Measurements from ENCODE around the gene GTF2A2. TPM values are rescaled to one million over a fixed set of nuclear protein-coding genes. Genes with fewer than 3 reads are reported as not detected.
A peak's percentile ranks its signal among the peaks of the same experiment; 100 is the strongest.
"Not testable (repeated sequence)": the region's sequence is repeated elsewhere in the genome, so short reads cannot be mapped to it uniquely, and the experiment has no call there.

The GTF2A2 gene, protein sequence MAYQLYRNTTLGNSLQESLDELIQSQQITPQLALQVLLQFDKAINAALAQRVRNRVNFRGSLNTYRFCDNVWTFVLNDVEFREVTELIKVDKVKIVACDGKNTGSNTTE
- 19.9 and 22.9 TPM in 2 replicates for total RNA-seq

DNA sequence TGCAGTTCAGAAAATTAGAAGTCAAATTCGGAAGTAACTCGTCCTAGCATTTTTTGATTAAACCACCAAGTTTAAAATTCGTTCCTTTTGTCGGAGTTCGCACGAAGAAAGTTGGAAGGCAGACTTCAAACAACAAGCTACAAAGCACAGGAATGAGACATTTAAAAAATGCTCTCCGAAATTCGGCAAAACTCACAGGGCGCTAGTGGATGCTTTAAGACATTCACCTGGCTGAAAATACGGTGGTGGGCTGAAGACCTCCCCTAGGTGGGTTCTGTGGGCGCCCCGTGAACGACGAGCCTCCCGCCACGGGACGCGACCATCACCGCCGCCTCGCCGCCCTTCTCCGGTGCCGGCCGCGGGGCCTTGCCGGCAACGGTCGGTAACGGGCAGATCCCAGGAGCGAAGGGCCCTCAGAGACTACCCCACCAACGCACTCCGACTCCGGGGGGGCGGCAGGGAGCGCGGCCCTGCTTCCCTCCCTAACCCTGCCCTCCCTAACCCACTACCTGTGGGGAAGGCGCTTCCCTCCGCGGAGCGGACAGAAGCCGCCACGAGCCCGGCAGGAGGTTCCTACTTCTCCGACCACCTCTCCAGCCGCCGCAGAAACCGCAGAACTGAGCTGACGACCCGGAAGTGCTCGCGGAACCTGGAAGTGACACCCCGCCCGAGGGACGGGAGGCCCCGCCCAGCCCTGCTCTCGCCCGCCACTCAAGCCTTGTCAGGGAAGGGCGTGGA is at the start of gene GTF2A2:
Gene GTF2A2, minus strand, starts transcription at position 619 of the 738 bp plus-strand sequence. CDS start 5,238 bp downstream, outside the sequence.
- DNase-seq = peak; percentile 96

DNA sequence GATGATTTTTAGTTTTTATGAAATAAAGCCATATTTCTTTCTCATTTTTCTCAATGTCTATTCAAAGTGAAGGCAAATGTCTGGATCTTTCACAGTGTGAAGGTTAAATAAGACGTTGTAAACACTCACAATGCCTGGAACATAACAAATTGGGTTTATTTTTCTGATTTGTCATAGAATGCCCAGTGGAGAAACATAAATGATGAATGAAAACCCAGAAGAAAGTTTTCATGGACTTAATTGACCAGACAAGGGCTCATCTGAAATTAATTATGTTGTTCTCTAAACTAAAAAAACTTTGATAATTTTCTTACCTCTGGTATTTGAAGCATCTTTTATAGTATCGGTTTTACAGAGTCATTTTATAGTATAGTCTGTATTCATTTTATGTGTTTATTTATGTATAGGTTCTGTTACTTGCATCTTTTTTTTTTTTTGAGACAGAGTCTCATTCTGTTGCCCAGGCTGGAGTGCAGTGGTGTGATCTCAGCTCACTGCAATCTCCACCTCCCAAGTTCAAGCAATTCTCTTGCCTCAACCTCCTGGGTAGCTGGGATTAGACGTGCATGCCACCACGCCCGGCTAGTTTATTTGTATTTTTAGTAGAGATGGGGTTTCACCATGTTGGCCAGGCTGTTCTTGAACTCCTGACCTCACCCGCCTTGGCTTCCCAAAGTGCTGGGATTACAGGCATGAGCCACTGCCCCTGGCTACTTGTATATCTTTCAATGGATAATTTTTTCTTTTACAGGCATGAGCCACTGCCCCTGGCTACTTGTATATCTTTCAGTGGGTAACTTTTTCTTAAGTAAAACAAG is 46.9 kb upstream of the GTF2A2 start:
- no peak for DNase-seq

DNA sequence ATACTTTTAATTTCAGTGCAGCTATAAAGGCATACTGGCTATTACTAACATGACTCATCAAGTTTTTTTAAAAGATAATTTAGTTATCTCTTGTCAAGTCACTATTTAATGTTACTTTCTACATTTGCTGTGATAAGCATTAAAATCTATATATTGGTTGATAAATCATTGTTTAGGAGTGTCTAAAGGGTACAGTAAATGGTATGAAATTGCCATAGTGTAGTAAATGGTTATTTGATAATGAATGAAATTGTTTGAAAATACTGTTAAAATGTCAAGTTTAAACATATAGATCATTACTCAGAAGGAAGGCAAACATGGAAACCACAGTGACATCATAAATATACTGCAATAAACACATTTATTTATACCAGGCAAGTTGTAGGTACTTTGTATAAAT is 45.0 kb upstream of the GTF2A2 start:
- no peak for DNase-seq

DNA sequence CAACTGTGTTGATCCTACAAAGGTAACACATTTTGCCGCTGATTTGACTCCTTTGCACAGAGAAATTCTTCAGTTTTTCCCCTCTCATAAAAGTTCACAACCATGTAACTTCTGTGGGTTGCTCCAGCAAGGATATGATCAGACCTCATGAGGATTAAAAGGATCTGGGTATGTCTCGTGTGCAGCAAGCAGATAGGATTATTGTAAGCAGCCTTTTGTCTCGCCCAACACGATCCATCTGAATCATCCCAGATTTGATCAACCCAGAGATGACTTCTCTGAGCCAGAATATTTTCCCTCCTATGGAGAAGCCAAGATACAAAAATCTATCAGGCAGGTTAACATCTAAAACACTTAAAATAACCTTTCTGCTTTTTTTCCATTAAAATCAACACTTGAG is 44.6 kb upstream of the GTF2A2 start:
- no peak for DNase-seq

DNA sequence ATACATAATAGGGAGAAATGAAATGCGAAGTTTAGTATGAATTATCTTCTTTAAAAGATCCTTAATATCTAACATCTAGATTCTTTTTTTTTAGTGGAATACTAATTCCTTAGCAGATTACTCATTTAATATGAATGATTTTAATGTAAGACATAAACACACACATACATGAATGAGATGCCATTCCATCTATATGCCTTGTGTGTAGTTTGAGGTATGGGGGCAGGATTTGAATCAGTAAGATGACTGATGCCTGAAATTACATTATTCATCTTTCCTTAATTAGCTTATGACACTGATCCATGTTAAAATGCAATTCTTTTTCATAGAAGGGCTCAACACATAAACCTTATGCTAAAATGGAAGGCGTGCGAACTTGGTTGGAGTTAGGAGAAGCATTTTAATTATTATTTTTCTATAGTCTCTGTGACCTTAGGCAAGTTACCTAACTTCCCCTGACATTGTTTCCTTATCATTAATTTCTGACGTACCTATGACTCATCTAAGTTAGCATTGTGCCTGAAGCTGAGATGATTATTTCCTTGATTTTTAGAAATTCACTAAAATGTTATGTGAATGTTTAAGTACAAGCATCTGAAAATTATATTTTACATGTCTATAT is 42.6 kb upstream of the GTF2A2 start:
- DNase-seq = peak; percentile 70

DNA sequence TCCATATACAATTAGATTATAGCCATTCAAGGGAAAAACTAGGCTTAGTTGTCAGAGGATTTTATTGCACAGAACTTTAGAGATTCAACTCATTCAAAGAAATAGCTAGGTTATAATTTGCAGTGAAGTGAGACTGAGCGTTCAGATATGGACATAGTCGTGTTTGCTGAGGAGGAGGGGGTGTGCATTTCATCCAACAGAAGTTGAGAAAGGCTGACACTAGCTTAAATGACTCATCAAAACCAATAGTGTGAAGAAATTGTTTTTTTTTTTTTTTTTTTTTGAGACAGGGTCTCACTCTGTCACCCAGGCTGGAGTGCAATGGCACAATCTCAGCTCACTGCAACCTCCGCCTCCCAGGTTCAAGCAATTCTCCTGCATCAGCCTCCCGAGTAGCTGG is 40.8 kb upstream of the GTF2A2 start:
- DNase-seq = not testable (repeated sequence)

DNA sequence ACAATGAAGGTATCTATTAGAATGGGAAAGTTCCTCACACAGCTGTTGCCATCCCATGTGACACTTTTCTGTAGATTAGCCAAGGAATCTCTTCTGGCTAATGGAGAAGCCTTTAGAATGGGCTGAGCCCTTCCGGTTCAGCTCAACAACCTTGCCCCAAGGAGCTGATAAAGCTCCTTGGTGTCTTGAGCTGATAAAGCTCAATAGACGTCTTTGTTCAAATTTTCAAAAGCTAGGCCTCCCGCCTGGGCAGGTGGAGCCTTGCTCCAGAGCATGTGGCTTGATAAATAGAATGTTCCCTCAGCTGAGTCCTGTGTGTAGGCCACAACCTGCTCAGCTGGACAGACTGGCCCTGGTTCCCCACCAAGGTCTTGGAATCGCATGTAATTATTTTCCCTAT is 39.0 kb upstream of the GTF2A2 start:
- no peak for DNase-seq

DNA sequence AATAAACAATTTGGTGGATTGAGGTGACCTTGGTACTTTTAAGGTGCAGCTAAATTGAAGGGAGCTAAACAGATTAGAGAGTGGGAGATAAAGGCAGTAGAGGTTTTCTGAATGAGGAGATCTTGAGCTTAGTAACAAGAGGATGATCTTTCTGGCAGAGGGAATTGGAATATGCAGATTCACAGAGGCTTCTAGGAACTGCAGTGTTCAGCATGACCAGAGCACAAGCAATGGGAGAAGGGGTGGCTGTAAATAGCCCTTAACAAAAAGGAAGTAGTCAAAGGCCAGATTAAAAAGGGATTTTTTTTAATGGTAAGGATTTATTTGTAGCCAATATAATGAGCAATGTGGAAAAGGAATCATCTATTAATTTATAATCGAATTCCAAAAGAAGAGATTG is 37.5 kb upstream of the GTF2A2 start:
- no peak for DNase-seq

DNA sequence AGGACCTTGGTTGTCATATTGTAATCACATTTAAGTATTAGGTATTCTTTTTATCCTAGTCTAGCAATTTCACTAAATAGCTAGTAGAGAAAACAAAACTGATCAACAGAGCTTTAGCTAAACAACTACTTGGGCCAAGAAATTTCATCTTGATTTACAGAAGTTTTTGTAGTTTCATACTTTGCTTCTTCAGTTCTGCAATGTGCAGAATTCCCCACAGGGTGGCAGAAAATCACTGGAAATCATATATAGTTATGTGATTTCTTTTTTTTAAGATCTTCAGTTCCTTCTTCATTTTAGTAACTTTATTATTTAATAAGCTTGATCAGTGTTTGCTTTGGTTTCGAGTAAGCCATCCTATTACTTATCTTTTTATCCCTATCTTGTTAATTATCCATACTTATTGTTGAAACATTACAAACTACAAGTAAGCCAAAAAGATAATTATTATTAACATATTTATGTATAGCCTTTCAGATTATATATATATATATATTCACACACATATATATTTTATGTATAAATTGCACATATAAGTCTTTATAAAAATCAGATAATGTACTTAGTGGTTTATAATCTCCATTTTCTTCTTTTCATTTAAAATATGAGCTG is 34.0 kb upstream of the GTF2A2 start:
- DNase-seq = peak; percentile 75

DNA sequence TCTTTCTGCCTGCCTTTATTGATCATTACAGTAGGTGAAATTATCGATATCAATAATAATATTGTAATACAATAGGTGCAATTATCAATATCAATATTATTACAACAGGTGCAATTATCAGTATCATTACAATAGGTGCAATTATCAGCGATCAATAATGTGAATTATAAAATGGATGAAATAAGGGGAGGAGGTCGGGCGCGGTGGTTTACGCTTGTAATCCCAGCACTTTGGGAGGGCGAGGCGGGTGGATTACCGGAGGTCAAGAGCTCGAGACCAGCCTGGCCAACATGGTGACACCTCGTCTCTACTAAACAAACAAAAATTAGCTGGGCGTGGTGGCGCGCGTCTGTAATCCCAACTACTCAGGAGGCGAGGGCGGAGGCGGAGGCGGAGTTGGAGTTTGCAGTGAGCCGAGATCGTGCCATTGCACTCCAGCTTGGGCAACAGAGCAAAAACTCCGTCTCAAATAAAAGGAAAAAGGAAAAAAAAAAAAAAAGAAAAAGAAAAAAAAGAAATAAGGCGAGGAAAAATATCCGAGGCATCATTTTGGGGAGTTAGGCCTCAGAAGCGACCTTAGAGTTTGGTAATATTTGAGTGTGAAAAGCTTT is 32.4 kb upstream of the GTF2A2 start:
- peak; percentile 78 for DNase-seq

DNA sequence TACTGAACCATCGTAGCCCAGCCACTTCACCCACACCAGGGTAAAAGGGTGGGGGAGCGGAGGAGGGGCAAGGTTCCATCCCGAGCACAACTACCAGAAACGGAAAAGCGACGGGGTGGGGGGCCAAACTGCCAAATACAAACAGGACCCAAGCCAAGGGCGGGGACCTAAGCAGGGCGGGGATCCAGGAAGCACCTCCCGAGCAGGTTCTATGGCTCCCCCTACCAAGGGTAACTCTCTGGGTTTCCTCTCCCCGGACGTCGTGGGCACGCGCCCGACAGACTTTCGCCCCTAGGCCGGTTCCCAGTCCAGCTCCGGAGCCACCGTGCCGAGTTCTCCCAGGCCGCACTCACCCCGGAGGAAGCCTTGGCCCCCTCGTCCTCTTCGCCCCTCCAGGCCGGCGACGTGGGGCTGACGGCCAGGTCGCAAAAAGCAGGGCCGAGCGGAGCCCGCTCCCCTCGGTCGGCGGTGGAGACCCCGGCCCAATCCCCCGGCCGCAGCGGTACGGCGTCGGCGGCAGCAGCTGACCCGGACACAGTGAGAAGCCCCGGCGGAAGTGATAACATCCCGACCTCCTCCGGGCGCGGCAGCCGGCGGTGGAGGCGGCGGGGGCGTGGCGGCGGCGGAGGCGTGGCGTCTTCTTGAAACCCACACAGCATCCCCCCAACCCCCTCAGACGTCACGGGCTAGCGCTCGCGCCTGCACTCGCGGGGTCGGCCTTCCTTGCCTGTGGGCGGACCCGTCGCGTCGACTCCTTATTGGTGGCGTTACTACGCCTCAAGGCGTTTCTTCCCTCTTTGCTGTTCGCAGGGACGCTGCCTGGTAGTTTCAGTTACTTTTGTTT is 31.7 kb upstream of the GTF2A2 start, which contains the start of gene BNIP2:
Gene BNIP2, minus strand, starts transcription at position 539 of the 844 bp plus-strand sequence. CDS start 6,863 bp downstream, outside the sequence.
- peak; percentile 100 for DNase-seq

DNA sequence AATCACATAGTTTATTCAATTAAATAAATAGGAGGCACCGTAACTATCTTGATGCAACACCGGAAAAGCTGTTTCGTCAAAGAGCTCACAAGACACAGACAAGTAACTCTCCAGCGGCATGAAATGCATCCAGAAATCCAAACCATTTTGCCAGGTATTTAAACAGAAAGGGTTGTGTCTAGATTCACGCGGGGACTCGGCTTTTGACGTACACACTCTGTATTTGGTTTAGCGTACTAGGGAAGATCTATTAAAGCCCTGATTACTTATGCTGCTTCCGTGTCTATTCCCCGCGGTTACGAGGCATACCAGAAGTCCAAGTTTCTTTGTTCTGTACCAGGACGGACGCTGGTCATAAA is 31.1 kb upstream of the GTF2A2 start:
- peak; percentile 78 for DNase-seq

DNA sequence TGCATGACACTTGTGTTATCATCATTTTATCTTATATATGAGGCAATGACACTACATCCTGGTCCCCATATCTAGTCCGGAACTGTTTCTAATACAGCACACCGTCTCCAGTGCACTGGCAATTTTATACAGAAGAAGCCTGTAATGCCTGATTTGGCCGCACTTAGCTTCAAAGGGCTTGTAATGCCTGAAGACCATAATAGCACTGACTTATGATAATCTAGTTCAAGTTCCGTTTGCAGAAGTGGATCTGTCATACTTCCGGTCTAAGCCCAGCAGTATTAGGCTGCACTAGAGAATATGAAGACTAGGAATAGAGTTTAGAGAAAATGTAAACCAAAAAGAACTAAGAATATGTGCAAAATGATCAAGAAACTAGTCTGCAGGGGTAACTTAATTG is 30.5 kb upstream of the GTF2A2 start:
- DNase-seq = peak; percentile 76

DNA sequence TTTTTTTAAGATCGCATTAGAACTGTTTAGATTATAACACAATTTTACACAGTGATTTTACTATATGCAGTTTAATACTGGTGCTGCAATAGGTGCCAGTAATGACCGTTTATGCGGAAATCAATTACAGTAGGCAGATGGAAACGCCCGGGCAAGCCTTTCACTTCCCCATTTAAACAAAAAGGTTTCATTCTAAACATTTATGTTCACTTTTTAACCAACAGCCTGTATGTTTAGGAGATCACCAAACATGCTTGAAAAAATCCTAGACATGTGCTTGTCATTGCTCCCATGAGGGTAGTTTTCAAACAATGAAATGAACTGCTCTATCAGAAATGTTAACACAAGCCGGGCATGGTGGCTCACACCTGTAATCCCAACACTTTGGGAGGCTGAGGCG is 29.1 kb upstream of the GTF2A2 start:
- peak; percentile 20 for DNase-seq

DNA sequence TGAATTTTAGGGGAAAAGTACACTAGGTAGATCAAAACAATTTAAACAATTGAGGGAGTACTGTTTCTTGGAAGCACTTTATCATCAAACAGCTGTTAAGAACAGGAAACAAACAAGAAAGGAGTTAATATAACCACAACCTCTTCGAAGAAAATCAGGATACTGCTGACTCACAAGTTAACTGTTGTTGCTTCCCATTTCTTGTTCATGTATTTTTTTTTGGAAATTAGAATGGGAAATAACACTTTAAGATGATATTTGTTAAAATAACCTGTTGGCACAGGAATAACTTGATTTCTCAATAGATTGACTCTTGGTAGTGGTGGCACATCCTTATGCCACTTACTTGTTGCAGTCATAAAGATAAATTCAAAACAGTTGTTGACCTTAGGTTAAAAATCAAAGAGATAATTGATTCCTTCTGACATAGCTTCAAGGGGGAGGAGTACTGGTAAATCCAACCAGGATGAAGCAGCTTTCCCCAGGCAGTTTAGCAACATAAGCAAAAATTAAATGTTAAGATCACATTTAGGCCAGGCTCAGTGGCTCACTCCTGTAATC is 28.5 kb upstream of the GTF2A2 start:
- DNase-seq = peak; percentile 82

DNA sequence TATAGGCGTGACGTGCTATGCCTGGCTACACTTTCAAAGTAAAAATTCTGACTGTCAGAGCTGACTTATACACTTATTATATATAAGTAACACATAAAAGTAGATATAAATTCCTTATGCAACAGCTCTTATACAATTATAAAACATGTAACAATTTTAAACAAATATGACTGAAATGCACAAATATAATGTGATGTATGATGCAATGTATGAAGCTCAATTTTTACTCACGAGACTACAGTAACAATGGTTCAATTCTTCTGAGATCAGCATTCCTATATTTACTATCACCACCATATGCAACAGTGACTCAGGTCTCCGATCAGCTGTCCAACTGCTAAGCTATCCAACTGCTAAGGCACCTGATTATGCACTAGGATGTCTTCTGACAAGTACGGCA is 23.6 kb upstream of the GTF2A2 start:
- no peak for DNase-seq

DNA sequence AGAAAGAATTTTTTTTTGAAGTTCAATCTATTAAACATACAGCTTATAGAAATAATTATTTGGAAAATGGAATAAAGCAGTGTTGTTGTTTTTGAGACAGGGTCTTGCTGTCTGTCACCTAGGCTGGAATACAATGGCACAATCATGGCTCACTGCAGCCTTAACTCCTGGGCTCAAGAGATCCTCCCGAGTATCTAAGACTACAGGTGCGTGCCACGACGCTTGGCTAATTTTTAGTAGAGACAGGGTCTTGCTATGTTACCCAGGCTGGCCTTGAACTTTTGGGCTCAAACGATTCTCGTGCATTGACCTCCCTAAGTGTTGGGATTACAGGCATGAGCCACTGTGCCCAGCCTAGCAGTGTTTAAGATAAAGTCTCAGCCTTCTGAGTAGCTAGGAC is 23.0 kb upstream of the GTF2A2 start:
- no peak for DNase-seq

DNA sequence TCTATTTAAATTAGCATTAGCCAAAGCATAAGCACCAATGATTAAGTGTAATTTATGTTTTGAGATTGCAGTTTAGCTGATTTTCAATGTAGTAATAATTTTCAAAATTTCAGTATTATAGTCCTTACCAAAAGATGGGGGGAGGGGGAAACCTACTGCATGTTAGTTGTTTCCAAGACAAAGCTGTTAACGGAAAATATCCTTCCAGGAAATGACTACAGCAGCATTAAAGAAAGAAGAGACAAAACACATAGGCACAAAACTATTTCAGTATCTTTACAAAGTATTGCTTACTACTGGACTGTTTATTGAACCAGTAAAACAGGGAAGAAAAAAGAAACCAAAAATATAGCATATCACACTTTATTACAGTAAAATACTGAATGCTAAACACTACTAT is 21.3 kb upstream of the GTF2A2 start:
- DNase-seq = peak; percentile 89

DNA sequence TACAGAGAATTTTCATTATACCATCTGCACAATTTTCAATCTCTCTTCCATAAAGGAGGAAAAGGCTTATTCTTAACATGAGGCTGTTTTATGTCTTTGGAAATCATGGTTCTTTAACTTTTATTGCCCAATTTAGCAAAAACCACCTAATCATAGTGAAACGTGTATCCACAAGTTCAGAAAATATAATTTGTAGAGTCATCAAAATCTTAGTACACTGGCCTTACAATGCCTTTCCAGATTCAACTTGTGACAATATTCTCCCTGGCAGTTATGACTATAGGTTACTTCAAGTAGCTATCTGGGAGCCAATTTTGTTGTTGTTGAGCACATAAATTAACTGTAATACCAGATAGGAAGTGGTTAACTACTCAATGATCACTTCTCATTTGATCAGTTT is 20.9 kb upstream of the GTF2A2 start:
- DNase-seq = peak; percentile 15

DNA sequence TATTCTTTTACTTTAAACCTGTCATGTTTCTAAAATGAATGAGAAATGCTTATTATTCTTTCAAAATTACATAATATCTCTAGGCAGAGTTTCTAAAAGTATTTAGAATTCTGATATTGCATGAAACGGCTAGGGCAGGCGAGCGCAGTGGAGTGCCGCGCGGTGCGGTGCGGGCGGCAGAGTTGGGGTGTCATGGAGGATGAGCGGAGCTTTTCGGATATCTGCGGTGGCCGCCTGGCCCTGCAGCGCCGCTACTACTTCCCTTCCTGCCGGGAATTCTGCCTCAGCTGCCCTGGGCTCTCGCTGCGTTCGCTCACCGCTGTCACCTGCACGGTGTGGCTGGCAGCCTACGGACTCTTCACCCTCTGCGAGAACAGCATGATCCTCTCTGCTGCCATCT is 19.2 kb upstream of the GTF2A2 start:
- DNase-seq = no peak

DNA sequence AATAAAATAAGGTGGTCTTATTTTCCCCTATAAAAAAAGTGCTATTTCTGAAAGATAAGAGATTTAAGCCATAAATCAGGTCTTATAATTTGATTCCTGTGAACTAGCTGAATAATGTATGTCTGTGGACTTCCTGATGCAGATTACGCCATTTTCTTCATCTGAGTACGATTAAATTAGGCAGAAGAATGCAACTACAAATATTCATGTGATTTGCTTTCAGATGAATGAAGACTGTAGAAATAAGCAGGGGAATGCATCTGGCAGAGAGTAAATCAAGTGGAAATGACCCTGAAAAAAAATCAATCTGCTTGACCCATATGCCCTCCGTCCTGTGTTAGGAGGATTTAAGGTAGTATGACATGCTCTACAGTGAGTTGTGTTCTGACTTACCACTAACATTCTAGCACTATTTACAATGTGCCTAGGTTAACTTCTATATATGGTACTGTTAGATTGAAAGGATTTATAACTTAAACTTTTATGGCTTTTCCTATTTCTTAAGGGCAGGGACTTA is 17.1 kb upstream of the GTF2A2 start:
- DNase-seq = no peak

Measured in dermis blood vessel endothelial cell (primary cell).